GM19043 (cell line): ENCODE data around the gene AUTS2.
A peak's percentile ranks its signal among the peaks of the same experiment; 100 is the strongest.

ENCODE experiments used
- ATAC-seq: cut with Tn5 transposase; IDR thresholded peaks from one replicate; pipeline ENCODE4 v1.9.1; 2021; ENCODE audit warnings: low read depth; ENCODE audit not compliant: unreplicated experiment

Gene AUTS2

GRCh38 chr7:69622014-69622835, 23.9 kb downstream of the AUTS2 start:
- ATAC-seq: no peak

- no peak for ATAC-seq
These were observed 24.7 kb downstream of the AUTS2 start for GRCh38 chr7:69622960-69623359.

- ATAC-seq: no peak
These were observed 26.4 kb downstream of the AUTS2 start for GRCh38 chr7:69624435-69625230.

GRCh38 chr7:69625238-69625637, 27.0 kb downstream of the AUTS2 start:
- no peak for ATAC-seq

GRCh38 chr7:69625798-69626197, 27.5 kb downstream of the AUTS2 start:
- ATAC-seq: no peak

GRCh38 chr7:69630292-69630691, 32.0 kb downstream of the AUTS2 start:
- ATAC-seq: no peak

- ATAC-seq: no peak
These were observed 32.9 kb downstream of the AUTS2 start for GRCh38 chr7:69631131-69631530.

GRCh38 chr7:69632280-69632679, 34.0 kb downstream of the AUTS2 start:
- no peak for ATAC-seq

GRCh38 chr7:69633122-69633831, 35.0 kb downstream of the AUTS2 start:
- no peak for ATAC-seq

GRCh38 chr7:69635555-69636185, 37.4 kb downstream of the AUTS2 start:
- ATAC-seq: no peak

GRCh38 chr7:69638674-69639073, 40.4 kb downstream of the AUTS2 start:
- no peak for ATAC-seq

- ATAC-seq: no peak
These were observed 41.9 kb downstream of the AUTS2 start for GRCh38 chr7:69640216-69640615.

GRCh38 chr7:69640925-69641594, 42.8 kb downstream of the AUTS2 start:
- ATAC-seq: no peak

- no peak for ATAC-seq
These were observed 45.0 kb downstream of the AUTS2 start for GRCh38 chr7:69643265-69643664.

- ATAC-seq: no peak
These were observed 45.6 kb downstream of the AUTS2 start for GRCh38 chr7:69643708-69644445.

GRCh38 chr7:69645683-69646082, 47.4 kb downstream of the AUTS2 start:
- no peak for ATAC-seq

GRCh38 chr7:69651101-69651590, 52.9 kb downstream of the AUTS2 start:
- peak; percentile 67 for ATAC-seq

GRCh38 chr7:69652947-69653701, 54.8 kb downstream of the AUTS2 start:
- ATAC-seq: no peak

GRCh38 chr7:69653806-69654205, 55.5 kb downstream of the AUTS2 start:
- no peak for ATAC-seq
